Left cardiac atrium (tissue), 4 donors: ENCODE data around the gene SPINT1. TPM values are rescaled to one million over a fixed set of nuclear protein-coding genes. Genes with fewer than 3 reads are reported as not detected.

Experiments used
- ATAC-seq, 2 donors: fragments of 200-7000 bp; cut with Tn5 transposase; one replicate each; pipeline ENCODE4 v1.9.1; 2020; ENCODE audit warnings: mild to moderate bottlenecking in 2 of 2, moderate library complexity in 2 of 2
- DNase-seq: peaks from one replicate; pipeline ENCODE4 v3.0.0-alpha.2; 2020
- intact Hi-C, 2 donors: fragments of 100-400 bp; cut with DNase I; formaldehyde crosslinking; loops; one replicate each; pipeline versions ENCODE4 v1.14.1 to v1.15.1; 2022 to 2023
- total RNA-seq, 2 donors: library from RNA; stranded (reverse); fragmentation: NEBNext Ultra II Directional; extraction: Animal tissue kit (Norgen Biotek cat#: 25700); gene quantifications; one replicate each; pipeline ENCODE4 v1.2.1, GENCODE V29; 2021
- donor health status: DM: no; HTN: yes; CAD: no.
- donor health status: DM: no; HTN: yes; CAD: no; lungs with severe emphysema.
- donor health status: DM: yes; HTN: yes; CAD: no.
- donor health status: Dilated cardiomyopathy.

SPINT1 gene
- total RNA-seq, 2 donors from 2014 or later: 1.3 to 1.4 TPM

GRCh38 chr15:40826423-40827075 is 17.3 kb upstream of the SPINT1 start:
- DNase-seq: no peak
- intact Hi-C loops: no loop called here
- no peak for ATAC-seq

GRCh38 chr15:40828447-40829036 is 15.3 kb upstream of the SPINT1 start, which contains the start of gene PPP1R14D:
Gene PPP1R14D, minus strand, starts transcription at chr15:40828708. Its CDS starts 67 bp downstream, at chr15:40828641.
- ATAC-seq (no peak), DNase-seq (no peak)
- intact Hi-C loops: no loop called here

- ATAC-seq (no peak), DNase-seq (no peak)
- intact Hi-C loops: no loop called here
Observed at GRCh38 chr15:40829115-40829514, 14.7 kb upstream of the SPINT1 start.

- no peak for ATAC-seq
- no peak for DNase-seq
- intact Hi-C loops: no loop called here
Observed at GRCh38 chr15:40830884-40831283, 13.0 kb upstream of the SPINT1 start.

GRCh38 chr15:40831861-40832260 is 12.0 kb upstream of the SPINT1 start:
- ATAC-seq (no peak), DNase-seq (no peak)
- intact Hi-C loops: no loop called here

GRCh38 chr15:40832903-40833302 is 10.9 kb upstream of the SPINT1 start:
- DNase-seq (no peak), ATAC-seq (no peak)
- intact Hi-C loops: no loop called here

- DNase-seq: no peak
- ATAC-seq: no peak
- intact Hi-C loops: no loop called here
Observed at GRCh38 chr15:40836020-40836419, 7.8 kb upstream of the SPINT1 start.

- intact Hi-C loops: no loop called here
- DNase-seq (no peak), ATAC-seq (no peak)
Observed at GRCh38 chr15:40838756-40839155, 5.1 kb upstream of the SPINT1 start.

GRCh38 chr15:40841741-40842140 is 2.1 kb upstream of the SPINT1 start:
- intact Hi-C loops: no loop called here
- DNase-seq (no peak), ATAC-seq (no peak)

GRCh38 chr15:40843261-40843884 is 475 bp upstream of the SPINT1 start:
- no peak for ATAC-seq
- intact Hi-C loops: no loop called here
- no peak for DNase-seq

- DNase-seq (peak; percentile 34), ATAC-seq (peak; percentile 25 to 33)
- intact Hi-C loops: no loop called here
Observed at GRCh38 chr15:40844696-40845030, 815 bp downstream of the SPINT1 start.

- intact Hi-C loops: no loop called here
- DNase-seq (no peak), ATAC-seq (no peak)
Observed at GRCh38 chr15:40845036-40845435, 1.2 kb downstream of the SPINT1 start.

- ATAC-seq (peak; percentile 14 to 61), DNase-seq (no peak)
- intact Hi-C loops: no loop called here
Observed at GRCh38 chr15:40845511-40846284, 1.9 kb downstream of the SPINT1 start.

GRCh38 chr15:40846841-40847222 is 3.0 kb downstream of the SPINT1 start:
- intact Hi-C loops: no loop called here
- ATAC-seq (no peak), DNase-seq (no peak)

- peak; percentile 56 for DNase-seq
- ATAC-seq: peak in 1 of 2 donors; percentile 81
Observed at GRCh38 chr15:40847223-40847961, 3.5 kb downstream of the SPINT1 start.

GRCh38 chr15:40850576-40851112 is 6.8 kb downstream of the SPINT1 start:
- intact Hi-C loops: no loop called here
- ATAC-seq (no peak), DNase-seq (no peak)

More at GRCh38 chr15:40847223-40847961, 3.5 kb downstream of the SPINT1 start:
- intact Hi-C loops: no loop called here

- no peak for DNase-seq
- intact Hi-C loops: no loop called here
- ATAC-seq: no peak
Observed at GRCh38 chr15:40852529-40852928, 8.7 kb downstream of the SPINT1 start.

GRCh38 chr15:40853241-40853890 is 9.5 kb downstream of the SPINT1 start:
- DNase-seq (no peak), ATAC-seq (no peak)
- intact Hi-C loops: no loop called here

- no peak for DNase-seq
- no peak for ATAC-seq
- intact Hi-C loops: no loop called here
Observed at GRCh38 chr15:40854161-40854560, 10.3 kb downstream of the SPINT1 start.
